Epithelial cell of proximal tubule (primary cell): Measurements from ENCODE around the gene NEDD9. TPM values are rescaled to one million over a fixed set of nuclear protein-coding genes. Genes with fewer than 3 reads are reported as not detected.

ENCODE experiments used
- DNase-seq: peaks from one replicate; pipeline ENCODE4 v3.0.0-alpha.2; 2011; ENCODE audit warnings: low read depth
- H3K4me3 ChIP-seq: 2 replicates; pipeline ENCODE4 v1.5.1; 2011; ENCODE audit warnings: low read depth, mild to moderate bottlenecking, low read length
- CTCF ChIP-seq: conservative IDR thresholded peaks from 2 replicates; pipeline ENCODE4 v1.5.1; 2012; ENCODE audit warnings: low read depth, mild to moderate bottlenecking, low read length
- total RNA-seq: library from RNA; depleted of rRNA; stranded (reverse); fragments of >200 nt; gene quantifications from 2 replicates; pipeline ENCODE4 v1.2.3, GENCODE V29; 2015

Gene NEDD9
- total RNA-seq, 1 donor from 2014 or later, result 35.1 TPM

- no peak overlapping the region for H3K4me3 ChIP-seq
- no peak for TF ChIP-seq CTCF
- DNase-seq, result no peak
These were observed 27.6 kb downstream of the NEDD9 start for GRCh38 chr6:11204794-11205366.

GRCh38 chr6:11204005-11204399, 28.5 kb downstream of the NEDD9 start:
- H3K4me3 ChIP-seq, result no peak overlapping the region
- no peak for TF ChIP-seq CTCF
- DNase-seq, result no peak

GRCh38 chr6:11203306-11204004, 29.0 kb downstream of the NEDD9 start:
- H3K4me3 ChIP-seq, result no peak overlapping the region
- no peak for DNase-seq
- no peak for TF ChIP-seq CTCF

GRCh38 chr6:11202513-11203305, 29.8 kb downstream of the NEDD9 start:
- TF ChIP-seq CTCF, result no peak
- no peak overlapping the region for H3K4me3 ChIP-seq
- DNase-seq, result no peak

GRCh38 chr6:11201772-11202512, 30.5 kb downstream of the NEDD9 start:
- no peak for TF ChIP-seq CTCF
- no peak overlapping the region for H3K4me3 ChIP-seq
- no peak for DNase-seq

- H3K4me3 ChIP-seq, result no peak overlapping the region
- no peak for TF ChIP-seq CTCF
- no peak for DNase-seq
These were observed 31.5 kb downstream of the NEDD9 start for GRCh38 chr6:11201015-11201414.
